ENCODE results near the gene ZFHX3. TPM values are rescaled to one million over a fixed set of nuclear protein-coding genes. Genes with fewer than 3 reads are reported as not detected.

The ZFHX3 gene
- total and polyA plus RNA-seq, 3 donors from 2014 or later = 3.3 to 19.9 (median 15.7) TPM

- intact Hi-C loops (cut with DNase I; ENCODE audit: low total_unique reads) = no loop called here
Measured at GRCh38 chr16:72844225-72844920, 203.6 kb downstream of the ZFHX3 start.

GRCh38 chr16:72841506-72841905 is 206.4 kb downstream of the ZFHX3 start:
- intact Hi-C loops (cut with DNase I; ENCODE audit: low total_unique reads) = no loop called here
- Histone ChIP-seq H3K9me3 (no peaks in the 10 kb centered on the region), H3K4me3 (no peak overlapping the region), H3K4me1 (peaks cover 4% of the 10 kb centered on the region), H3K36me3 (ENCODE audit: low read depth, missing control alignments) (no peaks in the 10 kb centered on the region), H3K27ac (no peak overlapping the region), H3K27me3 (no peaks in the 10 kb centered on the region)
- WGBS, 2 donors = 65 to 72% methylated on average over 3 of the region's 3 CpGs
- no peak for DNase-seq
- TF ChIP-seq CTCF (IDR thresholded peaks at IDR 0.05) = no peak
- TF ChIP-seq POLR2A (IDR thresholded peaks at IDR 0.05) = no peak

More at GRCh38 chr16:72844225-72844920, 203.6 kb downstream of the ZFHX3 start:
- H3K4me3 ChIP-seq = no peak overlapping the region
- no peak overlapping the region for H3K27ac ChIP-seq
- no peak for DNase-seq
- 82 to 83% methylated on average over 11 of the region's 11 CpGs for WGBS, 2 donors
- no peaks in the 10 kb centered on the region for H3K36me3 ChIP-seq (ENCODE audit: low read depth, missing control alignments)
- H3K9me3 ChIP-seq = no peaks in the 10 kb centered on the region
- no peak for TF ChIP-seq POLR2A (IDR thresholded peaks at IDR 0.05)
- H3K27me3 ChIP-seq = no peaks in the 10 kb centered on the region
- H3K4me1 ChIP-seq = peaks cover 19% of the 10 kb centered on the region

- Histone ChIP-seq H3K36me3 (ENCODE audit: low read depth, missing control alignments) (no peaks in the 10 kb centered on the region), H3K27ac (no peak overlapping the region), H3K4me3 (no peak overlapping the region), H3K9me3 (no peaks in the 10 kb centered on the region), H3K4me1 (peaks cover 4% of the 10 kb centered on the region), H3K27me3 (no peaks in the 10 kb centered on the region)
- TF ChIP-seq POLR2A (IDR thresholded peaks at IDR 0.05) = no peak
- no peak for TF ChIP-seq CTCF (IDR thresholded peaks at IDR 0.05)
- intact Hi-C loops (cut with DNase I; ENCODE audit: low total_unique reads) = no loop called here
- WGBS, 2 donors = 78 to 81% methylated on average over 11 of the region's 11 CpGs
- no peak for DNase-seq
Measured at GRCh38 chr16:72840631-72841381, 207.1 kb downstream of the ZFHX3 start.

- WGBS, 2 donors = 91 to 97% methylated on average over 13 of the region's 13 CpGs
- Histone ChIP-seq H3K4me3 (no peak overlapping the region), H3K9me3 (no peaks in the 10 kb centered on the region), H3K27ac (no peak overlapping the region), H3K27me3 (no peaks in the 10 kb centered on the region), H3K4me1 (peaks cover 4% of the 10 kb centered on the region), H3K36me3 (ENCODE audit: low read depth, missing control alignments) (no peaks in the 10 kb centered on the region)
- TF ChIP-seq POLR2A (IDR thresholded peaks at IDR 0.05) (no peak), CTCF (IDR thresholded peaks at IDR 0.05) (no peak)
- intact Hi-C loops (cut with DNase I; ENCODE audit: low total_unique reads) = no loop called here
- DNase-seq = no peak
Measured at GRCh38 chr16:72838951-72839350, 209.0 kb downstream of the ZFHX3 start.

- H3K4me1 ChIP-seq = peaks cover 4% of the 10 kb centered on the region
- intact Hi-C loops (cut with DNase I; ENCODE audit: low total_unique reads) = no loop called here
- no peaks in the 10 kb centered on the region for H3K9me3 ChIP-seq
- H3K27me3 ChIP-seq = no peaks in the 10 kb centered on the region
- H3K4me3 ChIP-seq = no peak overlapping the region
- DNase-seq = no peak
- no peak overlapping the region for H3K27ac ChIP-seq
- 90 to 95% methylated on average over 11 of the region's 11 CpGs for WGBS, 2 donors
- H3K36me3 ChIP-seq (ENCODE audit: low read depth, missing control alignments) = no peaks in the 10 kb centered on the region
- TF ChIP-seq CTCF (IDR thresholded peaks at IDR 0.05) = no peak
Measured at GRCh38 chr16:72838586-72838910, 209.4 kb downstream of the ZFHX3 start.

All from testis (tissue), 3 donors.